Stimulated activated CD8-positive, alpha-beta memory T cell treated with anti-CD3 and anti-CD28 coated beads, Interleukin-4, amount 100 ng/mL, for 24 hours (primary cell): Measurements from ENCODE around the gene S100A8.
"Not testable (repeated sequence)": the region's sequence is repeated elsewhere in the genome, so short reads cannot be mapped to it uniquely, and the experiment has no call there.

Experiments
- DNase-seq: peaks from one replicate; pipeline ENCODE4 v3.0.0-alpha.2; 2020; ENCODE audit warnings: low read depth

S100A8 gene

DNA sequence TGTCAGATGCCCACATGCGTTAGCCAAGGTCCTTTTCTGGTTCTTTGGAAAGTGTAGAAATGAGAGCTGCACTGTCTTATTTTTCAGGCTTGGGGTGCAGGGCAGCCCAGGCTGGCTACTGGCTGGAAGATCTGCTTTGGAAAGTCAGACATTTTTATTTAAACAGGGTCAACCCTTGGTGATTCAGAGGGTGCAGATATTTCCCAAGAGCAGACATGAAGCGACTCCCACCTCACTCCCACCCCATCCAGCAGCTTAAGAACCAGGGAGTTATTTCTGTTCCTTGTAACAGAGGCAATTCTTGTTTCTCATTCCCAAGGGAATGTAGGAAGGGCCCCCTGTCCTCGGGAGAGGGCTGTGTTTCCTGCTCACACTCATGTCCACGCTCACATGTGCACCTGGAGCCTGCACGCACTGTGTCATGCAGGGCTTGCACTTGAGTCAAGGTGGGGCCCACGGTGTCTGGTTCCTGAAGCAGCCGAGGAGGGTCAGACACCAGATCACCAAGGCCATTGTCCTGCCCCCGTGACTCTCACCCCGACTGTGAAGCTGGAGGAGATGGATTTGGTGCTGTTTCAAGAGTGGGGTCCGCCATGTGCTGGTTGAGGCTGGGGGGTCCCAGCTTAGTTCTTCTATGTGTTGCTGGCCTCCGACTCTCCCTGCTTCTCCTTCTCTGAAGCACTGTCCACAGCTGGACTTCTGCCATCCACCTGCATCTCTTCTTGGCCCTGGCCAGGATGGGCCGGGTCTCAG, 26.4 kb upstream of the S100A8 start:
- DNase-seq, result no peak

DNA sequence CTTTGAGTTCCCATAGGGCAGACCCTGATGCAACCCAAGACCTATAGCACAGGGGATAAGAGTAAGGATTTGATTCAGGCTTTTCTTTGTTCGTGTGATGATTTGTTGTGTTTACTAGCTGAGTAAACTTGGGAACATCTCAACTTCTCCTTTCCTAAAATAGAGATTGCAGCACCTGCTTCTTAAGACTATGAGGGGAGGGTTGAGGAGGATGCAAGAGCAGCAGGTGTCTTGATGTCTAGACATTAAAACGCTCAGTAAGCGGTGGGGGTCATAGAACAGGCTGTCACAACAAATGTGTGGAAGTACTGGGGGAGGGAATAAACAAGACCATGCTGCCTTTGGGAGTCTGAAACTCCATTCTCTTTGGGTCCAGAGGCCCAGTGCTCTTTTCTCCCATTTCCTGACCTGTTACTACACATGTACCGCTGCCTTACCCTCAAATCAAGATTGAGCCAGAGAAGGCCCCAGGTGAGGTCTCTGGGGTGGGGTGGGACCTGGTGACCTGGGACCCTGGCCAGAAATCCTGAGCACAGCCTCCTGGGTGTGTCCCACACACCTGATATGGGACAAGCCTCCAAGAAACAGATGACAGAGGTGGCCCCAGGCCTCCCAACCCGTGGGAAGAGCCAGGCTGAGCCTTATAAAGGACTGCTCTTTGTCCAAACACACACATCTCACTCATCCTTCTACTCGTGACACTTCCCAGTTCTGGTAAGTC, 25.1 kb upstream of the S100A8 start, which contains the start of gene S100A7A:
S100A7A (plus strand) TSS at position 671 of the 721 bp plus-strand sequence. CDS start 1,563 bp downstream, outside the sequence.
- DNase-seq, result no peak

- DNase-seq, result not testable (repeated sequence)
These were observed 23.1 kb upstream of the S100A8 start for GRCh38 chr1:153413961-153414360.

DNA sequence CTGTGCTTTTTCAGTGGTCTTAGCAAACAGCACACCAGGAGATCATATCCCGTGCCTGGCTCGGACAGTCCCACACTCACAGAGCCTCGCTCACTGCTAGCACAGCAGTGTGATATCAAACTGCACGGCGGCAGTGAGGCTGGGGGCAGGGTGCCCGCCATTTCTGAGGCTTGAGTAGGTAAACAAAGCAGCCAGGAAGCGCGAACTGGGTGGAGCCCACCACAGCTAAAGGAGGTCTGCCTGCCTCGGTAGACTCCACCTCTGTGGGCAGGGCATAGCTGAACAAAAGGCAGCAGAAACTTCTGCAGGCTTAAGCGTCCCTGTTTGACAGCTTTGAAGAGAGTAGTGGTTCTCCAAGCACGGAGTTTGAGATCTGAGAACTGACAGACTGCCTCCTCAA, 16.4 kb upstream of the S100A8 start:
- DNase-seq, result not testable (repeated sequence)

DNA sequence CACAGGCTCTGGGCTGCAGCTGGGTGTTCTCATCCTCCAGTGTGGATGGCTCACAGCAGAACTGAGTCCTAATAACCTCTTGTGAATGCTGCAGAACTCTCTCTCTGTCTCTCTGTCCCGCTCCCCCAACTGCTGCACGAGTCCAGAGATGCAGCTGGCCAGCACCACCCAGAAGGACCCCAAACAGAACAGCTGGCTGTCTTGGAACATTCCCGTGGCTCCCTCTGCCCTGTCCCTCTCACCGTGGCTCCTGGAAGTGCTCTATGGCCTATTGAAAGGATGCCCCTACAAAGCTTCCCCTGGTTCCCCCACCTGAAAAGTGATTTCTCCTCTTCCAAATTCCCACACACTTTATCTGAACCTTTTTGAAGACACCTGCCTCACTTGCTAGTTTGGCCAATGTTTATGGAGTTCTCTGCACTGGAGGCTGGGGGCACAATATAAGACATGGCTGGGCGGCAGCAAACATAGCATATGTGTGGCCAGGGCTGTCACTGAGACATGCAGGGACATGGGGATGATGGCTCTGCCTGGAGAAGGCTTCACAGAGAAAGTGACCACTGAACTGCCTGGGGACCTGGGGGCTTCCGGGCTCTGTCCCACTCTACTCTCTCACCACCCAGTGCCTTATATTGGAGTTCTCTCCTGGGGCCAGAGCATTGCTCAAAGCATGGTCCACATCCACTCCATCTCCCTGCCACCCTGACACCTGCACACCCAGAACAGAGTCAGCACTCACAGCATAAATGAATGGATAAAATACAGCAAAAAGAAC, 15.1 kb upstream of the S100A8 start:
- DNase-seq, result not testable (repeated sequence)

DNA sequence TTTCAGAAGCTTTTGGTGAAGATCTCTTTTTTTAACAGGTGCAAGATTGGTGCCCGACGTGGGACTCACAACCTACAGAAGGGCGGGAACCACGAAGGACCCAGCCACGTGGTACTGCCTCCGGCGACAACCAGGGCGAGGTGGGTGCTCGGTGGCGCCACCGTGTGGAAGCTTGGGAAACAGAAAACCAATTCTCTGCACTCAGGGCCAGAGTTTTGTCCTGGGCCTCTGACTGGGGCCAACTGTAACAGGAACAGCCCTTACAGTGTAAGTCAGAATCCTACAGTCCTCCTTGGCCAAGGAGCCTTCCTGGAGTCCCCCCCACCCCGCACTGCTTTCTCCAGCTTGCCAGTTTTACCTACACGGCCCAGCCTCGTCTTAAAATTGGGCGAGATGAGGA, 13.9 kb upstream of the S100A8 start:
- peak; percentile 38 for DNase-seq

GRCh38 chr1:153404086-153404635, 13.3 kb upstream of the S100A8 start:
- DNase-seq, result no peak

- no peak for DNase-seq
These were observed 12.7 kb upstream of the S100A8 start for GRCh38 chr1:153403421-153404085.

- DNase-seq, result no peak
These were observed 11.4 kb upstream of the S100A8 start for GRCh38 chr1:153402226-153402625.

DNA sequence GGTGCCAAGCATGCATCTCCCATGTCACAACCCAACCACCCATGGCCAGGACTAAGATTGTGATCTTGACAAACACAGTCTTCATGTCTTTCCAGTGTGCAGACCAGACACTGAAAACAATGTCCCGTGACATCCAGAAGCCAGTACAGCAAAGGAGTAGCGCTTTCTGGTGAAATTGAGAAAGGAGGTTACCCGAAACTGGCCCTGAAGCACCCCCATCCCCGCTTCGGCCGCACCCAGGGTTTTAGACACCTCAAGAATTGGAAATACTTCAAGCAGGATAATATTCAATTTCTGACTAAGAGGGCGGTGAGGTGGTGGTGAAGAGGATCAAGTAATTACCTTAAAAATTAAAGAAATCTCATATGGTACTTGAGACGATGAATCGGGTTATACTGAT, 10.6 kb upstream of the S100A8 start:
- DNase-seq, result no peak

DNA sequence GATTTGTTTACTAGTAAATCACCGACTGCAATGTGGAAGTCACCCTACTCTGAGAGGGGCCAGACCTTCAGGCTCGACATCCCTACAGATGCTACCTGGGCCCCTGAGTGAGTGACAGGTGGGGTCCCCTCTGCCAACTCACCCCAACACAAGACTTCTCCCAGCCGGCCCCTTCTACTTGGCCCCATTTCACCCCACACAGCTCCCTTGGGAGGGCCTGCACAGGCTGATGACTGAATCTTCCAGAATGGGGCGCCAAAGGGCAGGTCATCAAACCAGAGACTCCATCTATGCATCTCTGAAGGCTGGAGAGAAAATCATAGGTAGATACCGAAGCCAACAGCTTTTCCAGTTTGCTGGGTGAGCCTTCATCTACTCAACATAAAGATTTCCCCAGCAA, 9.4 kb upstream of the S100A8 start:
- no peak for DNase-seq

GRCh38 chr1:153399401-153400055, 8.7 kb upstream of the S100A8 start:
- DNase-seq, result no peak

DNA sequence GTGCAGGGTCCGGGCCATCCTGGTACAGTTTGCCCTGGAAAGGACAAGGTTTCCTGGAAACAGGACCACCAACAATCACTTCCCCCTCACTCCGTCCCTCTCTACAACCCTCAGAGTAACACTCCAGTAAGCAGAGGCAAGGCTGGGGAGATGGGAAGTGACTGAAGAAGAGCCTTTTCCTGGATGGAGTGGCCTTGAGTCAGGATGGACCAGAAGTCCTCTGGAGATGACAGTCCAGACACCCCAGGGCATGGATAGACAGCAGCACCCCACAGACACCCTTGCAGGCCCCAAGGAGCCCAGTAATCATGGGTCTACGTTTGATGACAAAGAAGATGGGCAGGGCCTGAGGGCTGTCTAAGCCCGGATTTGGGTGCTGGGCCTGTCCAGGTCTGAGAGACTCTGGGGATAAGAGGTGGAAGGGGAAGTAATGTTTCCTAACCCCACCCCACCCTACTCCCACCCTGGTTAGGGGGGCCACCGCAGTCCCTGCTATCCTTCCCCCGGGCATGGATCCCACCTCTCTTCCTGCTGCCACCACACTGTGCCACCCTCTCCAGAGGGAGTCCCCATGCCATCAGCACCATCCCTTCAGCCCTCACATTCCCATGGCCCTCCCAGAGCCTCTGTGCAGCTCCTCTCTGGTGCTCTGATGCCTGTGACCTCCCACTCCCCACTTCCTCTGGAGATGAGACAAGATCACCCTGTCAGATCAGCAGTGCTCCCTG, 7.2 kb upstream of the S100A8 start:
- DNase-seq, result no peak

- no peak for DNase-seq
These were observed 6.4 kb upstream of the S100A8 start for GRCh38 chr1:153397051-153397923.

- no peak for DNase-seq
These were observed 5.6 kb upstream of the S100A8 start for GRCh38 chr1:153396461-153396860.

DNA sequence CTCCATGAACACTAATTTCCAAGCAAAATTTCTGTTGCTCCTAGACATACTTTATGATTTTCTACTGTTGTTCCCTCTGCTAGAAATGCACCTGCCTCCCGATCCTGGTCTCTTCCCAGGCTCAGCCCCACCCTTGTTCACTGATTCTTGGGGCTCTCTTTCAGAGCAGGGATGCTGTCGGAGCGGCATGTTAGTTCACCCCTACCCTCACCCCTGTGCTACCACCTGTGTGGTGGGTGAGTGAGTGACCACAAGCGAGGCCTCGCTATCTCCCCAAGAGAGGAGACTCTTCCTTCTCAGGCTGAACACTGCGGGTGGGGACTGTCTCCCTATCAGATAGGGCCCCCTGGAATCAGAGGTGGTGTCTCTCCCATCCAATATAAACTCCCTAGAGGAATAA, 4.9 kb upstream of the S100A8 start:
- DNase-seq, result no peak

DNA sequence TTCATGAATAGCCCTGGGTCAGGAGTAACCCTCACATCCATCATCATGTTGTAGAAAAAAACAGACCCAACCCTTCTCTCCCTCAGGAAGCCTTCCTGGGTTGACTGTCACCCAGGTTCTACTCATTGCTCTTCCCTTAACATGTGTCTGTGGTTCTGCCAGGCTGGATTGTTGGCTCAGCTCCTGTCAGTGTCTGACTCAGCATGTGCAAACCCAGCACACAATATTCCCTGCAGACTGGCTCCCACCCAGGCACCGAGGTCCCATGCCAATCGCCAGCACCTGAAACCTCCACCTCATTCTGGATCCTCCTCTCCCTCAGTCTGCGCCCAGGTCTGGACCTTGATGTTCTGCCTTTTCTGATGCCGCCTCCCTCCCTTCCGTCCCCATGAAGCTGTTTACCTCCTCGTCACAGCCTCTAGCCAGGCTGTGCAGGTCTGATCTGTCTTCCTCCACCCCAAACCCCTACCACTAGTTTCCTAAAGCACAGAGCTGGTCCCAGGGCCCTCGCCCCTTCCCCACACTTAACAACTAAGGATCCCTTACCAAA, 4.3 kb upstream of the S100A8 start:
- DNase-seq, result no peak

- no peak for DNase-seq
These were observed 3.5 kb upstream of the S100A8 start for GRCh38 chr1:153394391-153394790.

DNA sequence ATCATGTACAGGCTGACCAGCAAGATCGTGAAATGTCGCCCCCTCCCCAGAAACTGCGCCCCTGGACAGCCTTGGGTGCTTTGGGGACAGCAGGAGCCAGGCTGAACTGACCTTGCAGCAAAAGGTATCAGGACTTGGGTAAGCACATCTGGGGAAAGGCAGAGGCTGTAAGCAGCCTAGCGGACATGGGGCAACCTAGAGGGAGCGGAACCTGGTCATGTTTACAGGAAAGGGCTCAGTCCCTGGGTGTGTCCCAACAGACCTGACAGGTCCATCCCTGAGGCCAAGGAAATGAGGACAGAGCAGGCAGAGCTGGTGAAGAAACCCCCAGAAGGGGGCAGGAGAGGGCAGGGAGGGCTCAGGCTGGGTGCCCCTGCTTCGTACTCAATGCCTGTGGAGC, 3.1 kb upstream of the S100A8 start:
- DNase-seq, result no peak
